Activated CD4-positive, CD25-positive, alpha-beta regulatory T cell treated with anti-CD3 and anti-CD28 coated beads, Interleukin-2, amount 50 U/mL, for 16 hours (primary cell): ENCODE data around the gene MTM1.

Experiments
- DNase-seq: peaks from one replicate; pipeline ENCODE4 v3.0.0-alpha.2; 2020; ENCODE audit warnings: low read depth, low spot score

Gene MTM1

DNA sequence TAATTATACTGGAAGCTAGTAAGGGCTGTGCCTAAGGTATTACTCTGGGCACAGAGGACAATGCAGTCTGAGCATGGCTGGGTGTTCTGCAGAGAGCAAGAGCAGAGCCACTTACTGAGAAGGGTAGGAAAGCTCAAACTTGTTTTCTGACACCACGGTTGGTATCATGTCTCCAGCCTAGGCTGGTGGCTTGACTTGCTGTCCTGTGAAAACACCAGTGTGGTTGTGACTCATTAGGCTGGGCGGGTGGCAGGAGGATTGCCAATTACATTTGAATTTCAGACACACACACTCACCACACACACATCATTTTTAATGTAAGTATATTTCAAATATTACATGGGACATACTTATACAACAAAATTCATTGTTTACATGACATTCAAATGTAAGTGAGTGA lies 19.7 kb upstream of the MTM1 start:
- DNase-seq, result no peak

DNA sequence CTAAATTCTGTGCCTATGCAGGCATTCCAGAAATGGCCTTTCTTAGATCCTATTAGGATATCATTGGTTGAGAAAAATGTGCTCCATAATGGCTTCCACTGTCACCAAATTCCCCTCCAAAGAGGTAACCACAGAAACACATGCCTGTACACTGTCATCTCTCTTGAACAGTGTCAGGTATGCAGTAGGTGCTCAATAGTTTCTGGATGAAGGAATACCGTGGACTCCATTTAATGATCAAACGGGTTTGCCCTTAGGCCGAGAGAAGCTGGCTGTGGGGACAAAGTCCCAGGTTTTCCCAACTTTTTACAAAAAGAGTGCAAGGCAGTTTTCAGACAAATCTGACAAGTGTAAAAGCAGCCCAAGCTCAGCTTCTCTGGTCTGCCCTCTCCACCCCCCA lies 16.5 kb upstream of the MTM1 start:
- no peak for DNase-seq

DNA sequence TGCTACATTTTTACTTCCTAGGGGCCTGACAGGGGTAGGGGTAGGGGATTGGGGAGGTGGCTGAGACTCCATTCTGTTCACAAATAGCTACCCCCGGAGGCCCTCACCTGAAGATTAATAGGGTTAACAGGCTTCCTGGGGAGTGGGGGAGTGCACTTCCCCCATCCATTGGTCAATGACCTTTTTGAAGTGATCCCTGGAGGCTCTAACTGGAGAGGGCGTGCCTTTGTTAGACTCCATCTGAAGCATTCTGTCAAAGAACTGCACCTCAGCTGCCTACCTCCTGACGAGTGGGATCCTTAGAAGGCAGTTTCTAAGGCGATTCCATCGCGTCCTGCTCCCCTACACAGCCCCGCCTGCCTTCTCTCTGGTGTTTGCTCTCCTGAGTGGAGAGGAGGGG lies 10.0 kb upstream of the MTM1 start:
- no peak for DNase-seq

DNA sequence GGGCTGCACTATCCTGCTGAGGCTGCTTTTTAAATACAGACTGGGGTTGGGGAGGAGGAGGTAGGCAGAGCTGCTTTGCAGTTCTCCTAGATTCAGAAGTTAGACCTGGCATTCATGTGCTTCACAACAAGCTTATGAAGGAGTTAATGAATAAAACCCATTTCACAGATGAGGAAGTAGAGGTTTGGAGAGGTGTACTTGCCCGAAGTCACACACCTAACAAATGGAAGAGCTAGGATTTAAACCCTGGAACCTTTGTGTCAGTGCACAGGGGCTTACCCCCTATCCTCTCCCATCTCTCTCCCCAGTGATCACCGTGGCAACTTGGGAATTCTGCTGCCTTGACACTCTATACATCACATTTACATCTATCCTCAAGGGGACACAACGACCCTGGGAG lies 3.6 kb upstream of the MTM1 start:
- no peak for DNase-seq

DNA sequence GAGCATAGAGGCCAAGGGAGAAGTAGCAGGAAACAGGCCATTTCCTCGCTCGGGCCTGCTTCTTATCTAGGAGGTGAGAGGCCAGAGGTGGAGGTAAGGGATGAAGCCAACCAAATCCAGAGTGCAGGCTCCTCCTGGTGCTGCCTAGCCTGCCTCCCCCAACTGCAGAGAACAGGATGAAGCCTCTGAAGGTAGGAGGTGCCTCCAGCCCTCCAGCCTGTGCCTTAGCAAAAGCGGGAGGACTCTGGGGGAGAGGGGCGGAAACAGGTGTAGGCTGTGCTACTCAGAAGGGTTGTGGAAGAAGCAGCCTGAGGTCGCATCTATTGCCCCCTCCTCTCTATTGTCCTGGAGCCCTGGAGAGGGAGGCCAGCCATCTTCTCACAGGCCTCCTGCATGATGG lies 2.9 kb upstream of the MTM1 start:
- DNase-seq, result no peak

DNA sequence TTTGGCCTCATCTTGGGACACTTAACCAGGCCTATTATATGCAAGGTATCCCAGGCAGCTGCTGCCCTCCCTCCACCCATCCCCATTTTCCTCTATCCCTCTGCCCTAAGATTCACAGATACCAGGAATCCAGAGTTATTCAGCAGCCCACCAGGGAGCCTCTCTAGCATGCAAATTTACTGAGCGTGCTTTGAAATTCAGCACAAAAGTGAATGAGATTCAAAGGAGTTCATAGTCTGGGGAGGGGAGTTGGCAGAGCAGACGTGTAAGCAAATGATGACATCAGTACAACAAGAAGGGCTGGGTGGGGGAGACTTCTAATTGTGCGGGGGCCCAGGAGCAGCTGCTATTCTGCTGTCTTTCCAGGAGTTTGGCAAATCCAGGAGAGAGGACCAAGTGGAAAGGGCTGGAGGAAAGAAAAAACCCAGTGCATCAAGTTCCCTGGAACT lies 1.7 kb upstream of the MTM1 start:
- DNase-seq, result no peak

DNA sequence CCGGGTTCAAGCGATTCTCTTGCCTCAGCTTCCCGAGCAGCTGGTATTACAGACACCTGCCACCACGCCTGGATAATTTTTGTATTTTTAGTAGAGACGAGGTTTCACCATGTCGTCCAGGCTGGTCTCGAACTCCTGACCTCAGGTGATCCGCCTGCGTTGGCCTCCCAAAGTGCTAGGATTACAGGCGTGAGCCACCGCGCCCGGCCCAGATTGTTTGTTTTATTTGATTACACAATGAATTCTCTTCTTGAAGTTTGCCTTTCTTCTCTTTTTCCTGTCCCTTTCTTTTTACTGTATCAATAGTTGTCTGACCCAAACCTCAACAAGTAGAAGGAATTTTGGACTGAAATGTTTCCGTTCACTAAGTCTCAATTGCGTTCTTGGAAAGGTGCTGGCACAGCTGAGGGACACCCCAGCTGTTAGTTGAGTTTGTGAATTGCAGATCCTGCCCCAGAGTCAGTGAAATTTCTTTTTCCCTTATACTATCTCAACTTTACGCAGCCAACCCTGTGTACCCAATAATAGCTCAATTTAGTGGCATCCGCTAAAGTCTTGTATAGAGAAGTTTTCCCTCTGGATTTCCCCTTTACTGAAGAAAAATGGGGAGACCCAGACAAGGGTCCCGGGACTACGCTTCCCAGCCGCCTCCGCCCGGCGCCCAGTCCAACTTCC lies 639 bp upstream of the MTM1 start:
- DNase-seq, result no peak

DNA sequence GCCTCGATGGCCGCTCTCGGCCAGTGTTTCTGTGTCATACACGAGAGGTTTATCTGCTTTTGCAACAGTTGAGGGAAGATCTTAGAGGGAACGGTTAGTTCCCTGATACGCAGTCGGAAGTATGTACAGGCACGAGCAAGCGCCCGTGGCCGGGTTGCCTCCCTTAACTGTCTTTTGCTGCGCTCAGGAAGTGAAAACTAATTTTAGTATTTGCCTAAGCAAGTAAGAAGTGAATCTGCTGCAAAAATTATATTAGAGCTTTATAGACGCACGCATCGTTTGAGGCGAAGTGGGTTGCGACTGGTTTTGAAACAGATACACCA lies 695 bp downstream of the MTM1 start:
- no peak for DNase-seq

DNA sequence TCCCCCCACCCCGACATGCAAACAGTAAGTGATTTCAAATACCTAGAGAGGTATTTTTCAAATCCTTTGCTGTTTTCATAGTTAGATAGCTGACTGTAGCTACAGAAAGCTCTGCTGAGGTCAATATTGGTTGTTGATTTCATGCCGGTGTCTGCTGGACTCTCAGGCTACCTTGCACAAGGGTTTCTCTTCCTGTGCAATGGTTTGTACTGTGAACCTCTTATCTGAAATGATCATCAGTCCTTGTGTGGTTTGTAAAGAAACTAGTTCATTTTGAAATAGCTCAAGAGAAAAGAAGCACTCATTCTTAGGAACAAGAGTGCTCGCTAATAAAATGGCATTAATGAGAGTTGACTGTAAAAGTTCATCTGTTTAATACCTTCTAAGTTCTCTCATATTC lies 2.1 kb downstream of the MTM1 start:
- DNase-seq, result no peak

DNA sequence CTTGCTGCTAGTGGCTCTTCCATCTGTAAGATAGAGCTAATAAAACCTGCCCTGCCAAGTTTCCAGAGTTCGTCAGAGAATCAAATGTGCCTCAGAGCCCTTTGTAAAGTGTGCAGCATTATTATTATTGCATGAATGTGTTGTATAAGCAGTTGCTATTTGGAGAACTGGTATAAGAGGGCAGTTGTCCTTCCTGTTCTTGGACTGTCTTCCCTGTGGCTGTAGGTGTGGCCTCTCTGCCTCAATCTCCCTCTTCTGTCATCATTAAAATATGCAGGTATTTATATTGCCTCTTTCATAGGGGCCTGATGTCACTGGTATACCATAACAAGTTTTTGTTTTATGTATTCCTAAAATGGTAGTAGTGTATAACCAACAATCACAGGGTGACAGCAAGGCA lies 3.8 kb downstream of the MTM1 start:
- no peak for DNase-seq

DNA sequence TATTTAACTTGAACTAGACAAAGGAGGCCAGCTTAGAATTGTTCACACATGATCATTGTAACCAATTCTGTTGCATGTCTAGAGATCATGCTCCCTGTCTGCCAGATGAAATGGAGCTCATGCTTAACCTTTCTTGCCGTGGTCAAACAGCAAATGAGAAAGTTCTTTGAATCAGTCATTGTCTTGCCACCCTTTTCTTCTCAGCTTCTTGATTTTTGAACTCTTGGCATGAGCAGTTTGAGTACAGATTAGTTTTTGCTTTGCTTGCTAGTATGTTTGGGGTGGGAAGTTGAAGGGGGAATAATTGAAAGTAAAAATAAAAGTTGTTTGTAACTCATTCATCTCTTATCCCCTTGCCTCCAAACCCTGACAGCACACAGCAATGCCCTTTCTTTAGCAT lies 4.7 kb downstream of the MTM1 start:
- DNase-seq, result no peak

DNA sequence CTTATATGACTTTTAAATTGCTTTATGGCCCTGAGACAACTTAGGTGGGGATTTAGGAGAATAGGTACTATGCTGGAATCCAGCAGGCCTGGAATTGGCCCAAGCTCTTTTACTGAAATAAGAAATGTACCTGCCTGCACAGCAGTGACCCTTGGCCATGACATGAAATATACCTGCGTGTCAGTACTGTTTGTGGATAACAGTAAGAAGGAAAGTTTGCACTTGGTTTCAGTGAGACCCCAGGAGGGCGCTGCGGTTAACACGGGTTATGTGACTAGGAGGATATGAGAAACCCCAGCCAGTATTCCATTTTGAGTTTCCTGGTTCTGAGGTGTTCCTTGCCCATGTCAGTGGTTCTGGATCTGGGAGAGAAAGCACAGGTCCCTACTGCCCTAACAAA lies 5.3 kb downstream of the MTM1 start:
- DNase-seq, result no peak

DNA sequence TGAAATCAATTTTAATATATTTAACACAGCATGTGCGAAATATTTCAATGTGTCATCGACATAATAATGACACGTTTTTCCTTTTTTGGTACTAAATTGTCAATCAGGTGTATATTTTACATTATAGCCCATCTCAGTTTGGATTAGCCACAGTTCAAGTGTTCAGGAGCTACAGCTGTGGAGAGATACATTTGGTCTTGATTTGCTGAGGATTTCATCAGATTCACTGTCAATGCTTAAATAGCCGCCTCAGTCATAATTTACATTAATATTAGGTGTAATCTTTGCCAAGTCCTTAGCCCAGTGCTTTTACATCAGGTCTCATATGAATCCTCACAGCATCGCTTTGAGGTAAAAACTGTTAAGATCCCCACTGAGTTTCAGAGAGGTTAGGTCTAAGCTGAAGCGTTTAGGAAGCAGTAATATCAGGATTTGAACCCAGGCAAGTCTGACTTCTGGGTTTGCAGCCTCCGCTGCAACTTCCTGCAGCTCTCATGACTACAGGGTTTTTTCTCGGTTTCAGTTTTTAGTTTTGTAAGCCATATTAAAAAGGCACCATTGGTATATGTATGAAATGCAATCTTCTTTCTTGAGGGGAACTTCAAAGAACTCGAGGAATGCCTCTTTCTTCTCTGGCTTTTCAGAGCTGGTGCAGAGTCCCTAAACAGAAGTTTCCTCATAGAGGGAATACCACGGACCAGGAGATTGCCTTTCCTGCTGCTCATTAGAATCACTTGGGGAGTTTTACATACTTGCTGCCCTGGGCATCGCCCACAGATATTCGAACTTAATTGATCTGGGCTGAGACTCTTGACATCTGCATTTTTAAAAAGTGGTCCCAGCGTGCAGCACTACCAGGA lies 6.4 kb downstream of the MTM1 start:
- DNase-seq, result no peak

DNA sequence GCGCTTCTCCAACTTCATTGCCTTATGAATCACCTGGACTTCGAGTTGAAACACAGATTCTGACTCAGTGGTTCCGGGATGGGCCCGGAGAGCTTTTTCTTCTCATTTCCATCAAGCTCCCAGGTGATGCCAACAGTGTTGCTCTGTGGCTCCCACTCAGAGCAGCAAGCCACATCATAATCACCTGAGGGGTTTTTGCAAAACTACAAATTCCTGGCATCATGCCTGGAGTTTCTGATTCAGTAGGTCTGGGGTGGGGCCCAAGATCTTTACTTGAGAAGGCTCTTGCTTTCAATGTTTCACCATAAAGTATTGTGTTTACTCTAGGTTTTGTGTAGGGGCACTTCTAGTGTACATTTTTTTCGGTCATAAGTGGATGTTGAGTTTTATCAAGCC lies 7.0 kb downstream of the MTM1 start:
- peak; percentile 18 for DNase-seq

DNA sequence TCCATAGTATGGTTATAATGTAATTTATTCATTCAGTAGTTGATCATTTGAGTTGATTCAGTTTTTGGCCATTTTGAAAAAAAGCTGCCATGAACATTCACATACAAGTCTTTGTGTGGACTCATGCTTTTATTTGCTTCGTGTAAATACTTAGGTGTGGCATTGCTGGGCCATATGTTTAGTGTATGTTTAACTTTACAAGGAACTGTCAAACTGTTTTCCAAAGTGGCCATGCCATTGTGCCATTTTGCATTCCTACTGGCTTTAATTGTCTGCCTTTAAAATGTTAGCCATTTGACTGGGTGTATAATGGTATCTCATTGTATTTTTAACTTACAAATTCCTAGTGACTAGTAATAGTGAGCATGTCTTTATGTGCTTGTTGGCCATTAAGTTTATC lies 8.8 kb downstream of the MTM1 start:
- no peak for DNase-seq

DNA sequence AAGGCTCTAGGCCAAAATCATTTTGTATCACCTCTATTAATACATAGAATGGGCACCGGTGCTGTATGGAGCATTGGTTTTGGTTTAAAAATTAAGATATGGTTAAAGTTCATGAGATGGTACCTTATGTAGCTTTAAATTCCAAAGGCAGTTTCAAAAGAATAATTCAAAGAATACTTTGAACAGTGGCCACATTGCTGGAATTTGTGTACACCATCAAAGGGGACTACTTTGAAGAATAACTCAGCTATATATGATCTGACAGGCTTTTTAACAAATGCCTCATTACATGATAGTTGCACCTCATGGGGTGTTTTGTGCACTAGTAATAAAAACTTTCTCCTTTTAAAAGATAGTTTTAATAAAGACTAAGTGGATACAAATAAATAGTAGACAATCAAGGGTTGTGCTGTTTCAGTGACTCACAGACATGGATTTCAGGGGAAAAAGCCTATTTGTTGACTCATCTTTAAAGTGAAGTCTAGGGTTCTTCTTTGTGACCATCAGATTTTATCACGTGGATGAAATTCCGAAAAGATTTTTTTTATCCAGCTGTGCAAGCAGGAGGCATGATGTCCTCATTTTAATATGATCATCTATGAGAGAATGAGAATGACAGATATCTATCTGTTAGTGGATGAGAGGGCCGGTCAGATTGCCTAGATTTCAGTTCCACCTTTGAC lies 12.8 kb downstream of the MTM1 start:
- DNase-seq, result no peak

DNA sequence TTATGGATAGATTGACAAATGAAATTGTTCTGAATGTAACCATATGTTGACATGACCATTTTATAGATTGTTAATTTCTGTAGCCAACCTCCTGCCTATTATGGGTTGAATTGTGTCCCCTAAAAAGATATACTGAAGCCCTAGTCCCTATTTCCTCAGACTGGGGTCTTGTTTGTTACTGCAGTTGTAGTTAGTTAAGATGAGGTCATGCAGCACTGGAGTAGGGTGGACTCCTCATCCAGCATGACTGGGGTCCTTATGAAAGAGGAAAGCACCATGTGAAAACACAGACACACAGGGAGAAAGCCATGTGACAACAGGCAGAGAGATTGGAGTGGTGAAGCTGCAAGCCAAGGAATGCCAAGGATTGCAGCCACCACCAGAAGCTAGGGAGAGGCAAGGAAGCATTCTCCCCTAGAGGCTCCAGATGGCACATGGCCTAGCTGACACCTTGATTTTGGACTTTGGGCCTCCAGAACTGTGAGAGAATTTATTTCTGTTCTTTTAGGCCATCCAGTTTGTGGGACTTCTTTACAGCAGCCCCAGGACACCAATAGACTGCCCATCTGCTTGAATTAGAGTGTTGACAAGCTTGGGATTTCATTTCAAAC lies 14.0 kb downstream of the MTM1 start:
- DNase-seq, result no peak

DNA sequence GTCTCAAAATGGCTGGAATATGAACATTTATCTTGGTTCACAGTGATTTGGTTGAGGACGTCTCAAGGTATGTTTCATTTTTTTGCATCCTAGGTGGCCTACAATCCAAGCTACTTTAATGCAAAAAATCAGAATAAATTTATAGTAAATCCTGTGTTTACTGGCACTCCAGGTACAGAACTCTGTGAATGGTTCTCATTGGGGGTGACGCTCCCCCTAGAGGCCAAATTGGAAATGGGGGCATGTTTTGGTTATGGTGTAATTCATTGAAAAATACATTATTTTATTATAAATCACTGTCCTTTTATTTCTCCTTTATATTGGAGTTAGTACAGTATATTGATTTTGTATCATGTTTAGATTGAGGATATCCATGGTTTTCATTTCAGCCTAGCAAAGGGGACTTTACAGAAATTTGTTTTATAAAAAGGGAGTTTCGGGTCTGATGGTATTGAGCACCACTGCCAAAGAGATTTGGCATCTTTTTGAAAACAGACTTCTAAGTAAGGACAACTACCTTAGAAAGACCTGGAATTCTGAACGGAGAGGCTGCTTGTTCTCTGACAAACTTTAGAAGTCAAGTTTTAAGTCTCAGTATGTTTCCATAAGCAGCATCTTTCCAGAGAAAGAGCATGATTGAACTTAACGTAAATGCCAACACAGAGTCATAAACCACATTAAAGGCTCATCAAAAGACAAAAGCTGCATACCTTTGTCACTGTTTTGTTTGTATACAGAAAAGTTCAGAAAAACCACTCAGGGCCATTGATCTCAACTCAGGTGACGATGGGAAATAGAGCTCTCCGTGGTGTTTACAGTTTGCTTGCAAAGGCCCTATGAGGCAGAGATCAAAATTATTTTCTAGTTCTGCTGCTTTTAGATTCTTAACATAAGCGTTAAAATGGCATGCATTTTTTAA lies 19.4 kb downstream of the MTM1 start:
- DNase-seq, result no peak

DNA sequence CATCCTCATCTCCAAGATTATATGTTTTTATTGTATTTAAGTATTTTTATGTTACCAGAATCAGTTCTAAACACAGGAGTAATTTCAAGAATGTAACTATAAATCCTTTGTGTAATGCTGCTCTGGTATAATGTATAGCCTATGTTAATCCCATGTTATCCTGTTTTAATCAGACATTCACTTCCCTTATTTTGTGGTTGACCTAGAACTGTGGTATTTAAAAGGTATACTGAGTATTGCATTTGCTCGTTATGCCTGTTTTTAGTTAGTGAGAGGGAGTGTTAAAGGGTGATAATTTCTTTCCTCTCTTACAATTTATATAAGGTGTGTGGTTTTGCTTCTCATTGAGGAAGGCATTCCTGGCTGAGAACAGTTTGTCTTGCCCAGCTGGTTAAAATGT lies 26.2 kb downstream of the MTM1 start:
- no peak for DNase-seq

DNA sequence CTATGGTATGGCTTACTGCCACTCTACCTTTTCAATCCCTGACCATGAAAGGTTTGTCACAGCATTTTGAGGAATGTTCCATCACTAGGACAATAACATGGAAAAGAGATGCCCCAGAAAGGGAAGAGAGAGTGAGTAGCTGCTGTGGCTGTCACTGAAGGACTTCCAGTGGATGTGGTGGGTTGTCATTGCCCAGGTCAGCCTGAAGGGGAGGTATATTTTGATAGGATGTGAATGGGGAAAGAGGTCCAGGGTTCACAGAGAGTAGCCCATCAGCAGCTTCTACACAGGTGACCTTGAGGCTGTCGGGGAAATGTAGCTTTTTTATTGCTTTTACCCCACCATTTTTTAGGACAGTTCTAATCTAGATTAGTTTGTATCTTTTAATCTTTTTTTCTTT lies 30.8 kb downstream of the MTM1 start:
- no peak for DNase-seq

DNA sequence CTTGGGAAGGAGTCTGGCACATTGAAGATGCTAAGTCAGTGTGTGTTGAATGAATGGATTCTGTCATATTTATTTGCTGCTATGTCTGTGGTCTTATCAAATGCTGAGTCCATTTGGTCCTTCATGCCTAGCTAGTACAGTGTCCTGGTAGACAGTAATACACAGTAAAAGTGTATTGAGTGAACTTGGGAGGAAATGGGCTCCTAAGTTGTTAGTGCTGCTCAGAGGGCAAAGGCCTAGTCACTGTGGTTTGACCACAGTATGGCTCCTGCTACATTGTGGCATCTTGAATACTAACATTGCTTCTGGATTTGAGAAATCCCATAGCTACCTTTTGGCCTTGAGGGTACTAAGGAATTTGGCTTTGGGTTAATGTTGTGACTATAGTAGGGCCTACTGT lies 33.9 kb downstream of the MTM1 start:
- no peak for DNase-seq
